Measurements from ENCODE around the gene RNF152.

Gene RNF152

GRCh38 chr18:61898640-61899101 is 5.9 kb upstream of the RNF152 start:
- no peak overlapping the region for H3K27ac Mint-ChIP-seq
- no peaks in the 10 kb centered on the region for H3K9me3 Mint-ChIP-seq
- no peak for TF ChIP-seq CTCF (IDR thresholded peaks at IDR 0.05; ENCODE audit: unreplicated experiment in 3 of 3)
- H3K36me3 Mint-ChIP-seq (ENCODE audit: low read depth), result no peaks in the 10 kb centered on the region
- peaks cover 5% of the 10 kb centered on the region for H3K4me1 Mint-ChIP-seq
- peak overlapping the region in 1 of 3 experiments; percentile 34 for H3K4me3 Mint-ChIP-seq
- peaks cover 17% of the 10 kb centered on the region for H3K27me3 Mint-ChIP-seq (ENCODE audit: low read depth)

- Mint-ChIP-seq H3K36me3 (ENCODE audit: low read depth) (no peaks in the 10 kb centered on the region), H3K4me1 (peaks cover 13% of the 10 kb centered on the region), H3K9me3 (no peaks in the 10 kb centered on the region), H3K27me3 (ENCODE audit: low read depth) (peaks cover 30% of the 10 kb centered on the region), H3K4me3 (peak overlapping the region in 2 of 3 experiments; percentile 24 to 76), H3K27ac (no peak overlapping the region)
- TF ChIP-seq CTCF (IDR thresholded peaks at IDR 0.05; ENCODE audit: unreplicated experiment in 3 of 3), result no peak
Measured at GRCh38 chr18:61896757-61897156, 4.0 kb upstream of the RNF152 start.

GRCh38 chr18:61896118-61896517 is 3.3 kb upstream of the RNF152 start:
- Mint-ChIP-seq H3K9me3 (no peaks in the 10 kb centered on the region), H3K4me1 (peaks cover 13% of the 10 kb centered on the region), H3K36me3 (ENCODE audit: low read depth) (peaks cover 5% of the 10 kb centered on the region), H3K27me3 (ENCODE audit: low read depth) (peaks cover 30% of the 10 kb centered on the region), H3K27ac (no peak overlapping the region), H3K4me3 (peak overlapping the region; percentile 60 to 76 (median 69))
- no peak for TF ChIP-seq CTCF (IDR thresholded peaks at IDR 0.05; ENCODE audit: unreplicated experiment in 3 of 3)

GRCh38 chr18:61894751-61895524 is 2.1 kb upstream of the RNF152 start:
- H3K27me3 Mint-ChIP-seq (ENCODE audit: low read depth), result peaks cover 30% of the 10 kb centered on the region
- peak overlapping the region in 1 of 3 experiments; percentile 60 for H3K27ac Mint-ChIP-seq
- H3K36me3 Mint-ChIP-seq (ENCODE audit: low read depth), result peaks cover 16% of the 10 kb centered on the region
- no peaks in the 10 kb centered on the region for H3K9me3 Mint-ChIP-seq
- H3K4me1 Mint-ChIP-seq, result peaks cover 13% of the 10 kb centered on the region
- no peak for TF ChIP-seq CTCF (IDR thresholded peaks at IDR 0.05; ENCODE audit: unreplicated experiment in 3 of 3)
- peak overlapping the region; percentile 83 to 95 (median 83) for H3K4me3 Mint-ChIP-seq

DNA sequence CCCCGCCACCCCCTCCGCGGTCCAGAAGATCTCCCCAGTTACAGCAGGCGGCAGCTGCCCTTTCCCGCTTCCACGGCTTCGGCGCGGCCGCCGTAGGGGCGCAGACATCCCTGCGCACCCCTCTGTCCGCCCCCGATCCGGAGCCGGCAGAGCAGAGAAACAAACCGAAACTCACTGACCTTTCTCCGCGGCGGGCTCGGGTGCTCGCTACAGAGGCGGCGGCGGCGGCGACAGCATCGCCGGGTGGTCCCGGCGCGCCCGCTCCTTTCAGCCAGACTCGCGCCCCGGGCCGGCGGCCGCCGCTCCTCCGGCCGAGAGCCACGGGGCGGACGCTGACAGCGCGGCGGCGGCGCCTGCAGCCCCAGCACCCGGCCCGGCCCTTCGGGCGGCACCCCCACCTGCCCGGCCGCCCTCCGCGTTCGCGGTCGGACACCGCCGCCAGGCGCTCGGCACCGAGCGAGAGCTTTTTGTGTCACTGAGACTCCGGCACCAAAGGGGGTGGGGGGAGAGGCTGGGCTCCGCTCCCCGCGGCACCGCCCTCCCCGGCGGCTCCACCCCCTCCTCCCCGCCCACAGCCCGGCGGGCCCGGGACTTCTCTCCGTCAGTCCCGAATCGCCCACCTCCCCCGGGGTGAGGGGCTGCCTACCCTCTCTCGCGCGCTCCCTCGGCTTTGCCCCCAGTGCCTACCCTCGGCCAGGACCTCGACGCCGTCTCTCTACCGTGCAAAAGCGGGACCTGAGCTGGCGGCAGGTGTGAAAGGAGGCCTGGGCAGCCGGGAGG is 1.4 kb upstream of the RNF152 start:
- no peaks in the 10 kb centered on the region for H3K9me3 Mint-ChIP-seq
- peaks cover 24% of the 10 kb centered on the region for H3K36me3 Mint-ChIP-seq (ENCODE audit: low read depth)
- peaks cover 13% of the 10 kb centered on the region for H3K4me1 Mint-ChIP-seq
- H3K27ac Mint-ChIP-seq, result no peak overlapping the region
- H3K4me3 Mint-ChIP-seq, result peak overlapping the region; percentile 91 to 95 (median 95)
- TF ChIP-seq CTCF (IDR thresholded peaks at IDR 0.05; ENCODE audit: unreplicated experiment in 3 of 3), result no peak
- peaks cover 37% of the 10 kb centered on the region for H3K27me3 Mint-ChIP-seq (ENCODE audit: low read depth)
